Ovary (tissue), 9 donors: ENCODE measurements around the gene SPG7. TPM values are rescaled to one million over a fixed set of nuclear protein-coding genes. Genes with fewer than 3 reads are reported as not detected.

Experiments
- DNase-seq, 5 donors: peaks; one replicate each; pipeline ENCODE4 v3.0.0-alpha.2; 2019 to 2020
- H3K27ac ChIP-seq, 2 donors: fragments of 200-600 bp; one replicate each; pipeline versions ENCODE4 v1.5.1 to v1.8.0; 2019 to 2022
- H3K27me3 ChIP-seq: fragments of 200-600 bp; one replicate; pipeline ENCODE4 v1.8.0; 2022
- H3K36me3 ChIP-seq: fragments of 200-600 bp; sonication (generic); one replicate; pipeline ENCODE4 v1.5.1; 2019
- H3K4me1 ChIP-seq: one replicate; pipeline ENCODE4 v1.8.1; 2013; ENCODE audit warnings: mild to moderate bottlenecking, moderate library complexity; ENCODE audit not compliant: insufficient read depth
- H3K4me3 ChIP-seq: fragments of 200-600 bp; sonication (generic); one replicate; pipeline ENCODE4 v1.5.1; 2017
- H3K9me3 ChIP-seq, 2 donors: fragments of 200-600 bp in 1 of 2; sonication (generic) in 1 of 2; one replicate each; pipeline versions ENCODE4 v1.5.1 to v1.8.1; 2013 to 2019; ENCODE audit warnings: mild to moderate bottlenecking in 1 of 2, moderate library complexity in 1 of 2
- EP300 ChIP-seq: sonication (generic); formaldehyde crosslinking; IDR thresholded peaks from one replicate; pipeline ENCODE4 v1.6.1; 2017; ENCODE audit warnings: antibody characterized with exemption
- POLR2A ChIP-seq: fragments of 450-650 bp; IDR thresholded peaks from one replicate; pipeline ENCODE4 v1.6.1; 2017; ENCODE audit warnings: antibody characterized with exemption, mild to moderate bottlenecking, moderate library complexity
- WGBS, 3 donors: extraction: QIAGEN DNeasy Blood & Tissue Kit in 1 of 3; methylation state at CpG; one replicate each; pipeline versions ENCODE4 v1.1.5 to v1.1.7; 2013 to 2017; 5-methylcytosine and 5-hydroxymethylcytosine counted together
- intact Hi-C, 4 donors: fragments of 100-400 bp; cut with DNase I; formaldehyde crosslinking; loops; one replicate each; pipeline versions ENCODE4 v1.11.0 to v1.15.1; 2022 to 2023
- polyA plus RNA-seq, 2 donors: library from polyadenylated mRNA; stranded (reverse); fragments of 200-250 nt in 1 of 2; fragments of 350-450 nt in 1 of 2; fragmentation: Illumina TruSeq in 1 of 2; extraction: RNeasy Lipid Tissue Mini Kit (QIAGEN cat#74804) in 1 of 2; gene quantifications; one replicate each; pipeline ENCODE4 v1.2.3, GENCODE V29; 2013 to 2014
- total RNA-seq, 7 donors: library from RNA; depleted of rRNA in 2 of 7; stranded (reverse); fragments of >200 nt in 2 of 7; fragmentation: NEBNext Ultra II Directional in 3 of 7; extraction: Animal tissue kit (Norgen Biotek cat#: 25700) in 3 of 7; gene quantifications; one replicate each; pipeline versions ENCODE4 v1.1.0 to v1.2.4, GENCODE V29; 2016 to 2023
- TF ChIP-seq, protein P1 (sequence below), 3 donors: fragments of 450-650 bp in 2 of 3; fragments of 200-600 bp in 1 of 3; IDR thresholded peaks; one replicate each; pipeline versions ENCODE4 v1.5.1 to v1.8.0; 2016 to 2022; ENCODE audit warnings: antibody characterized with exemption in 3 of 3, mild to moderate bottlenecking in 1 of 3
- donor health status: DM: no; HTN: no; CAD: no; lungs with moderate emphysema.
- donor health status: DM: no; HTN: no; CAD: no.
- donor health status: Bipolar disorder and iron deficiency.
- donor health status: DM: yes; HTN: yes; CAD: no.
- donor health status: DM: no; HTN: no; CAD: no.
- donor health status: DM: yes; HTN: yes; CAD: no.

The SPG7 gene
- total and polyA plus RNA-seq, 9 donors, result 48.9 to 145 (median 92.2) TPM

DNA sequence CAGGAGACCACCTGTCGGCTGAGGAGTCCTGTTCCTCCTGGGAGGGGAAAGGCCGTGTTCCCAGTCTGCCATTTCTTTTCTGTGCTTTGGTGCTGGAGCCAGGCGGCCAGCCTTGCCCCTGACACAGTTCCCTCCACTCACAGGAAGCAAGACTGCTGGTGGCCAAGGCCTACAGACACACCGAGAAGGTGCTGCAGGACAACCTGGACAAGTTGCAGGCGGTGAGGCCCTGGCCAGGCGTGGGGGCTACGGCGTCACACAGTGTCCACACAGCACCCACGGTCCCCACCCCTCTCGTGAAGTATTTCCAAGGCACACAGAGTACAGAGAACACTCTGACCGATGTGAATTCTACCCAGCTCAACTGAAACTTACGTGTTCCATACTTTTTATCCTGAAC is 46.1 kb downstream of the SPG7 start:
- intact Hi-C loops, result loop anchor here in 1 of 4 donors (10.0 kb wide), 1 partner anchor 220 kb away; no protein-coding TSS in a partner anchor
- Histone ChIP-seq H3K27ac (no peak overlapping the region), H3K4me1 (no peaks in the 10 kb centered on the region), H3K36me3 (no peaks in the 10 kb centered on the region), H3K9me3 (no peaks in the 10 kb centered on the region), H3K4me3 (no peak overlapping the region), H3K27me3 (no peaks in the 10 kb centered on the region)
- no peak for TF ChIP-seq POLR2A
- TF ChIP-seq, protein P1, sequence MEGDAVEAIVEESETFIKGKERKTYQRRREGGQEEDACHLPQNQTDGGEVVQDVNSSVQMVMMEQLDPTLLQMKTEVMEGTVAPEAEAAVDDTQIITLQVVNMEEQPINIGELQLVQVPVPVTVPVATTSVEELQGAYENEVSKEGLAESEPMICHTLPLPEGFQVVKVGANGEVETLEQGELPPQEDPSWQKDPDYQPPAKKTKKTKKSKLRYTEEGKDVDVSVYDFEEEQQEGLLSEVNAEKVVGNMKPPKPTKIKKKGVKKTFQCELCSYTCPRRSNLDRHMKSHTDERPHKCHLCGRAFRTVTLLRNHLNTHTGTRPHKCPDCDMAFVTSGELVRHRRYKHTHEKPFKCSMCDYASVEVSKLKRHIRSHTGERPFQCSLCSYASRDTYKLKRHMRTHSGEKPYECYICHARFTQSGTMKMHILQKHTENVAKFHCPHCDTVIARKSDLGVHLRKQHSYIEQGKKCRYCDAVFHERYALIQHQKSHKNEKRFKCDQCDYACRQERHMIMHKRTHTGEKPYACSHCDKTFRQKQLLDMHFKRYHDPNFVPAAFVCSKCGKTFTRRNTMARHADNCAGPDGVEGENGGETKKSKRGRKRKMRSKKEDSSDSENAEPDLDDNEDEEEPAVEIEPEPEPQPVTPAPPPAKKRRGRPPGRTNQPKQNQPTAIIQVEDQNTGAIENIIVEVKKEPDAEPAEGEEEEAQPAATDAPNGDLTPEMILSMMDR (IDR thresholded peaks at IDR 0.05), result no peak
- TF ChIP-seq EP300, result no peak
- WGBS, 3 donors, result 85 to 92% (median 90%) methylated on average over 12 of the region's 12 CpGs
- no peak for DNase-seq

DNA sequence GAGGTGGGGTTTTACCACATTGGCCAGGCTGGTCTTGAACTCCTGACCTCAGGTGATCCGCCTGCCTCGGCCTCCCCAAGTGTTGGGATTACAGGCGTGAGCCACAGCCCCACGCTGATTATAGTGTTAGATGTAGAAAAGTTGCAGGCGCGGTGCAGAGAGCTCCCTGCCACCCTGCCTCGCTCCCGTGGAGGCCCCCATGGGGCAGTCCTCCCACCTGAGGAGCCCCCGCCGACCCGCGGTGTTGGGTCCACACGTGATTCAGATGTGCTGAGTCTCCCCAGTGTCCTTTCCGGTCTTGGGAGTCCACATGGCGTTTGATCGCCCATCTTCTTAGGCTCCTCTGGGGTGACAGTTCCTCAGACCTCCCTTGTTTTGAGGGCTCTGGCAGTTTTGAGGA is 47.1 kb downstream of the SPG7 start:
- TF ChIP-seq POLR2A (no peak), EP300 (no peak)
- TF ChIP-seq, protein P1 (IDR thresholded peaks at IDR 0.05), result no peak
- no peaks in the 10 kb centered on the region for H3K9me3 ChIP-seq
- intact Hi-C loops, result loop anchor here in 2 of 4 donors (5.0 to 10.0 kb wide), 2 partner anchors 218 to 220 kb away; no protein-coding TSS in a partner anchor
- no peaks in the 10 kb centered on the region for H3K27me3 ChIP-seq
- H3K27ac ChIP-seq, result no peak overlapping the region
- no peak for DNase-seq
- H3K4me1 ChIP-seq, result no peaks in the 10 kb centered on the region
- WGBS, 3 donors, result 89 to 90% (median 89%) methylated on average over 16 of the region's 16 CpGs
- H3K36me3 ChIP-seq, result no peaks in the 10 kb centered on the region
- no peak overlapping the region for H3K4me3 ChIP-seq

DNA sequence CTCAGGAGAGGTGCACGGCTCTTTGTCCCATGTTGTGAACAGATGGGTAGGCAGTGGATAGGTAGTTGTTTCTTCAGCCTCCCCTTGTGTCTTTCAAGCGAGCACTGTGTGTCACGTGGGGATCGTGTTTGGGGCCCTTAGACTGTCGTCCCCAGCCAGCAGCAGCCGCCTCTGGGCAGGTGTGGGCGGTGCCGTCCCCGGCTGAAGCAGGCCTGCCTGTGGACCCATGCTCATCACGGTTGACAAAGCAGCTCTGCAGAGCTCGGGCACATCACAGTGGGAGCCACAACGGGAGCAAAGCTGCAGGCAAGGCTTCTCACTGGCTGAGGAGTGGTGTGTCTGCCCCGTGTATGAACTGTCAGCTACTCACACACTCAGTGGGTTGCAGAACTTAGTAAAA is 47.6 kb downstream of the SPG7 start:
- TF ChIP-seq, protein P1 (IDR thresholded peaks at IDR 0.05), result no peak
- TF ChIP-seq EP300, result no peak
- TF ChIP-seq POLR2A, result no peak
- Histone ChIP-seq H3K4me3 (no peak overlapping the region), H3K27me3 (no peaks in the 10 kb centered on the region), H3K27ac (no peak overlapping the region), H3K4me1 (no peaks in the 10 kb centered on the region), H3K9me3 (no peaks in the 10 kb centered on the region), H3K36me3 (no peaks in the 10 kb centered on the region)
- intact Hi-C loops, result loop anchor here in 2 of 4 donors (5.0 to 10.0 kb wide), 2 partner anchors 218 to 221 kb away; no protein-coding TSS in a partner anchor
- no peak for DNase-seq
- 78 to 87% (median 81%) methylated on average over 13 of the region's 13 CpGs for WGBS, 3 donors

DNA sequence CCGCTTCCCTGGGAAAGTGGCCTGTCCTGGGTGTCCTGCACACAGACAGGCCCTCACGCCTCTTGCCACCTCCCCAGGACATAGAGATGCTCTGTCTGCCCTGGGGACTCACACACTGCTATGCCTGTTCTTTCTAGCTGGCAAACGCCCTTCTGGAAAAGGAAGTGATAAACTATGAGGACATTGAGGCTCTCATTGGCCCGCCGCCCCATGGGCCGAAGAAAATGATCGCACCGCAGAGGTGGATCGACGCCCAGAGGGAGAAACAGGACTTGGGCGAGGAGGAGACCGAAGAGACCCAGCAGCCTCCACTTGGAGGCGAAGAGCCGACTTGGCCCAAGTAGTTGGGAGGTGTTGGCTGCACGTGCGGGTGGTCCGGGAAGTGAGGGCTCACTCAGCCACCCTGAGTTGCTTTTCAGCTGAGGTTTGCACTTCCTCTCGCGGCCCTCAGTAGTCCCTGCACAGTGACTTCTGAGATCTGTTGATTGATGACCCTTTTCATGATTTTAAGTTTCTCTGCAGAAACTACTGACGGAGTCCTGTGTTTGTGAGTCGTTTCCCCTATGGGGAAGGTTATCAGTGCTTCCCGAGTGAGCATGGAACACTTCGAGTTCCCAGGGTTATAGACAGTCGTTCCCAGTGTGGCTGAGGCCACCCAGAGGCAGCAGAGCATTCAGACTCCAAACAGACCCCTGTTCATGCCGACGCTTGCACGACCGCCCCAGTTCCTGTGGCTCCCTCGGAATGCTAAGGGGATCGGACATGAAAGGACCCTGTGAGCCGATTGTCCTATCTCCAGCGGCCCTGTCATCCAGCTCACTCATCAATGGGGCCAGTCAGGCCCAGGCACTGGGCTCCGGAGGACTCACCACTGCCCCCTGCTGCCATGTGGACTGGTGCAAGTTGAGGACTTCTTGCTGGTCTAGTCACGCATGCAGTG is 48.8 kb downstream of the SPG7 start:
- Histone ChIP-seq H3K4me3 (no peak overlapping the region), H3K36me3 (no peaks in the 10 kb centered on the region), H3K27me3 (no peaks in the 10 kb centered on the region), H3K9me3 (no peaks in the 10 kb centered on the region), H3K27ac (no peak overlapping the region), H3K4me1 (peaks cover 4% of the 10 kb centered on the region)
- TF ChIP-seq POLR2A (no peak), EP300 (no peak)
- TF ChIP-seq, protein P1 (IDR thresholded peaks at IDR 0.05), result peak; percentile 36 to 54 (median 42)
- DNase-seq, result peak; percentile 57 to 84 (median 68)
- intact Hi-C loops, result loop anchor here in 2 of 4 donors (5.0 to 10.0 kb wide), 2 partner anchors 220 to 222 kb away; no protein-coding TSS in a partner anchor
- 58 to 64% (median 60%) methylated on average over 34 of the region's 34 CpGs for WGBS, 3 donors
